Measurements from ENCODE around the gene BPIFA3. TPM values are rescaled to one million over a fixed set of nuclear protein-coding genes. Genes with fewer than 3 reads are reported as not detected.

BPIFA3 gene
- total RNA-seq, 4 donors from 2014 or later: not detected

GRCh38 chr20:33233129-33233774 is 16.1 kb downstream of the BPIFA3 start:
- intact Hi-C loops (cut with DNase I; ENCODE audit: low total_unique reads) (no loop called here), in situ Hi-C loops (cut with MboI; ENCODE audit: low sequenced_read_pairs in 4 of 4) (no loop called here)
- H3K4me3 ChIP-seq: no peak overlapping the region
- no peak for TF ChIP-seq POLR2A (IDR thresholded peaks at IDR 0.05)
- no peak for TF ChIP-seq CTCF (IDR thresholded peaks at IDR 0.05 in 4 of 5, conservative IDR thresholded peaks at IDR 0.05 in 1 of 5)
- no peaks in the 10 kb centered on the region for H3K9me3 ChIP-seq
- no peak for DNase-seq
- H3K4me1 ChIP-seq: no peaks in the 10 kb centered on the region
- H3K27me3 ChIP-seq: peaks cover 0 to 9% (median 6%) of the 10 kb centered on the region in 3 donors
- H3K27ac ChIP-seq: no peak overlapping the region
- ATAC-seq: no peak
- no peaks in the 10 kb centered on the region for H3K36me3 ChIP-seq

GRCh38 chr20:33234050-33234449 is 16.9 kb downstream of the BPIFA3 start:
- intact Hi-C loops (cut with DNase I; ENCODE audit: low total_unique reads) (no loop called here), in situ Hi-C loops (cut with MboI; ENCODE audit: low sequenced_read_pairs in 4 of 4) (no loop called here)
- no peaks in the 10 kb centered on the region for H3K9me3 ChIP-seq
- TF ChIP-seq POLR2A (IDR thresholded peaks at IDR 0.05): no peak
- TF ChIP-seq CTCF (IDR thresholded peaks at IDR 0.05 in 4 of 5, conservative IDR thresholded peaks at IDR 0.05 in 1 of 5): no peak
- DNase-seq: no peak
- no peaks in the 10 kb centered on the region for H3K4me1 ChIP-seq
- ATAC-seq: no peak
- H3K4me3 ChIP-seq: no peak overlapping the region
- H3K27ac ChIP-seq: no peak overlapping the region
- H3K36me3 ChIP-seq: no peaks in the 10 kb centered on the region
- peaks cover 0 to 11% (median 6%) of the 10 kb centered on the region in 3 donors for H3K27me3 ChIP-seq

DNA sequence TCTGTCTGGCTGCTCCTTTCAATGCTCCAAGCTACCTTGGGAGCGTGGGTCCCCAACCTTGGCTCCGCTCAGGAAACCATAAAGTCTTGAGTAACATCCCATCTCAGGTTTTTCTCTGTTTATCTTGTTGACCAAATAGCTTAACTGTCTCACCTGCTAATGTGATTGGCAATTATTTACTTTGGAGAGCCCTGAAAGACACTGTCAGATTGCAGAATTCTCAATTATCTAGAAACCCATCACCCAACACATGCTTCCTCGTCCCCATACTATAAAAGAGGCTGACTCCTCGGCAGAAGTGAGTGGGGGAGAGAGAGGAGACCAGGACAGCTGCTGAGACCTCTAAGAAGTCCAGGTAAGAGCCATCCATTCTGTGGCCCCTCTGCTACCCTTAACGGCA is 18.5 kb downstream of the BPIFA3 start, which contains the start of gene BPIFA1:
BPIFA1 (plus strand) TSS at position 301 of the 400 bp plus-strand sequence. CDS start 1,716 bp downstream, outside the sequence.
- DNase-seq: no peak
- intact Hi-C loops (cut with DNase I; ENCODE audit: low total_unique reads): no loop called here
- H3K9me3 ChIP-seq: no peaks in the 10 kb centered on the region
- in situ Hi-C loops (cut with MboI; ENCODE audit: low sequenced_read_pairs in 4 of 4): no loop called here
- peaks cover 0 to 15% (median 6%) of the 10 kb centered on the region in 3 donors for H3K27me3 ChIP-seq
- no peak for ATAC-seq
- TF ChIP-seq POLR2A (IDR thresholded peaks at IDR 0.05) (no peak), CTCF (IDR thresholded peaks at IDR 0.05 in 4 of 5, conservative IDR thresholded peaks at IDR 0.05 in 1 of 5) (no peak)
- H3K4me1 ChIP-seq: no peaks in the 10 kb centered on the region
- no peak within 1 kb of the TSS for H3K4me3 ChIP-seq
- H3K27ac ChIP-seq: no peak within 1 kb of the TSS
- no peaks in the 10 kb centered on the region for H3K36me3 ChIP-seq

DNA sequence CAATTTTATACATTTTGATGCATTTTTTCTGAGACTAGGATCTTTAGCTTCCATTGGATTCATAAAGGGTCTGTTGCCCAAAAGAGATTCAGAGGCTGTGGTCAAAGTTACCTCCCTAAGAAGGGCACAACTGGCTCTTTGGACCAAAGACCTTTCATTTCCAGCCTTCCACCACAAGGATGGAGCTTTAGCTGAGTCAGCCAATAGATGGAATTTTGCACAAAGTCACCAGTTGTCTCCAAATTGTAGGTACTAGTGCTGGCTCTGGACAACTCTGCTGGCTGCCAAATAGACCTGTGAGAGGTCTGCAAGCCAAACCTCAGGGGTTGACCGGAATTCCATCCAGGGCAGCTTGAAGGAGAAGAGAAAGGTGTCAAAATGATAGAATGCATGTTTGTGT is 19.2 kb downstream of the BPIFA3 start:
- no peaks in the 10 kb centered on the region for H3K36me3 ChIP-seq
- H3K4me1 ChIP-seq: no peaks in the 10 kb centered on the region
- H3K27ac ChIP-seq: no peak overlapping the region
- no peaks in the 10 kb centered on the region for H3K9me3 ChIP-seq
- ATAC-seq: no peak
- no peak for DNase-seq
- TF ChIP-seq CTCF (IDR thresholded peaks at IDR 0.05 in 4 of 5, conservative IDR thresholded peaks at IDR 0.05 in 1 of 5) (no peak), POLR2A (IDR thresholded peaks at IDR 0.05) (no peak)
- in situ Hi-C loops (cut with MboI; ENCODE audit: low sequenced_read_pairs in 4 of 4) (no loop called here), intact Hi-C loops (cut with DNase I; ENCODE audit: low total_unique reads) (no loop called here)
- peaks cover 0 to 15% (median 6%) of the 10 kb centered on the region in 3 donors for H3K27me3 ChIP-seq
- no peak overlapping the region for H3K4me3 ChIP-seq
